GM12878 (cell line): ENCODE measurements around the gene PTGR2. TPM values are rescaled to one million over a fixed set of nuclear protein-coding genes. Genes with fewer than 3 reads are reported as not detected.

Experiments used
- ATAC-seq: fragments of 200-7000 bp; cut with Tn5 transposase; 3 replicates; pipeline ENCODE4 v1.9.1; 2020; ENCODE audit warnings: mild to moderate bottlenecking, moderate library complexity
- BruUV-seq: library from RNA; stranded (reverse); fragments of 400-500 nt; replicated peaks from 2 replicates; lab custom pipeline; 2021; lab: Mats Ljungman, UMichigan
- CTCF ChIA-PET: fragments of 300-600 bp; sonication (Branson Sonifier 250); formaldehyde crosslinking; extraction: SDS; loops from one replicate; lab custom pipeline; 2021; ENCODE audit warnings: inconsistent platforms; lab: Yijun Ruan, JAX
- POLR2A ChIA-PET: fragments of 350-600 bp; formaldehyde crosslinking; extraction: SDS; loops from one replicate; lab custom pipeline; 2021; ENCODE audit warnings: inconsistent platforms; lab: Charles Lee
- RAD21 ChIA-PET: fragments of 300-600 bp; sonication (Branson Sonifier 250); formaldehyde crosslinking; loops from one replicate; lab custom pipeline; 2023; ENCODE audit warnings: antibody characterized with exemption; ENCODE audit not compliant: unreplicated experiment; lab: Charles Lee
- SMC1A ChIA-PET: fragments of 300-600 bp; sonication (Branson Sonifier 250); formaldehyde crosslinking; loops from one replicate; lab custom pipeline; 2023; ENCODE audit not compliant: unreplicated experiment, uncharacterized antibody; lab: Charles Lee
- DNase-seq: peaks from one replicate; pipeline ENCODE4 v3.0.0-alpha.2; 2011; ENCODE audit warnings: low read depth, low spot score
- FAIRE-seq: peaks from 3 replicates; lab custom pipeline; 2011; peaks lifted over from hg19 to GRCh38; lab: Jason Lieb, UNC
- H2AFZ ChIP-seq: 2 replicates; pipeline ENCODE4 v1.6.0; 2011; ENCODE audit warnings: low read depth, low read length, control low read depth; ENCODE audit not compliant: control insufficient read depth
- H3K27ac ChIP-seq: 2 replicates; pipeline ENCODE4 v1.5.1; 2011; ENCODE audit warnings: control low read depth; ENCODE audit not compliant: control insufficient read depth, insufficient read depth
- H3K27me3 ChIP-seq, 2 experiments: replicated peaks in 1 of 2; 2 replicates each; pipeline versions ENCODE4 v1.6.0 to v1.6.1; 2011; ENCODE audit warnings: low read length in 1 of 2; ENCODE audit not compliant: control insufficient read depth in 2 of 2, insufficient read depth in 2 of 2
- H3K36me3 ChIP-seq, 2 experiments: 2 replicates each; pipeline ENCODE4 v1.5.1; 2011; ENCODE audit warnings: low read length in 1 of 2; ENCODE audit not compliant: control insufficient read depth in 2 of 2, insufficient read depth in 2 of 2
- H3K4me1 ChIP-seq: 2 replicates; pipeline ENCODE4 v1.6.1; 2011; ENCODE audit warnings: mild to moderate bottlenecking, low read length, moderate library complexity, mixed read lengths; ENCODE audit not compliant: control insufficient read depth, insufficient read depth
- H3K4me2 ChIP-seq: 2 replicates; pipeline ENCODE4 v1.6.0; 2011; ENCODE audit warnings: control low read depth; ENCODE audit not compliant: control insufficient read depth, insufficient read depth
- H3K4me3 ChIP-seq: fragments of 200-600 bp; sonication (generic); 2 replicates; pipeline ENCODE4 v1.5.1; 2016
- H3K79me2 ChIP-seq: 2 replicates; pipeline ENCODE4 v1.6.0; 2011; ENCODE audit warnings: low read length; ENCODE audit not compliant: control insufficient read depth, insufficient read depth
- H3K9ac ChIP-seq: 2 replicates; pipeline ENCODE4 v1.8.0; 2011; ENCODE audit warnings: low read length, control low read depth, mixed read lengths; ENCODE audit not compliant: control insufficient read depth, insufficient read depth
- H3K9me3 ChIP-seq: replicated peaks from 3 replicates; pipeline ENCODE4 v1.5.1; 2011; ENCODE audit warnings: mild to moderate bottlenecking, low read length; ENCODE audit not compliant: control insufficient read depth, insufficient read depth
- H4K20me1 ChIP-seq: 2 replicates; pipeline ENCODE4 v1.6.0; 2011; ENCODE audit not compliant: control insufficient read depth, insufficient read depth
- ASH2L ChIP-seq: fragments of 300-600, 200-600 bp; sonication (generic); IDR thresholded peaks from 2 replicates; pipeline ENCODE4 v1.6.1; 2017; ENCODE audit warnings: low read depth, mild to moderate bottlenecking, borderline replicate concordance
- BACH1 ChIP-seq: fragments of 450-650 bp; IDR thresholded peaks from 2 replicates; pipeline ENCODE4 v1.6.1; 2017; ENCODE audit warnings: mild to moderate bottlenecking, borderline replicate concordance
- CBFB ChIP-seq: IDR thresholded peaks from 2 replicates; pipeline ENCODE4 v1.6.1; 2016; ENCODE audit warnings: antibody characterized with exemption, low read depth
- CHD4 ChIP-seq: fragments of 200-600 bp; sonication (generic); IDR thresholded peaks from 2 replicates; pipeline ENCODE4 v1.6.1; 2016; ENCODE audit warnings: mild to moderate bottlenecking
- HDAC2 ChIP-seq: fragments of 200-600 bp; sonication (generic); IDR thresholded peaks from 2 replicates; pipeline ENCODE4 v1.6.1; 2017
- HSF1 ChIP-seq: fragments of 150-350 bp; IDR thresholded peaks from 2 replicates; pipeline ENCODE4 v1.6.1; 2014; ENCODE audit warnings: mild to moderate bottlenecking, low read depth, low read length
- KDM1A ChIP-seq: fragments of 200-600 bp; sonication (generic); IDR thresholded peaks from 2 replicates; pipeline ENCODE4 v1.6.1; 2016; ENCODE audit warnings: borderline replicate concordance
- PBX3 ChIP-seq: IDR thresholded peaks from 2 replicates; pipeline ENCODE4 v1.6.1; 2011; ENCODE audit warnings: mild to moderate bottlenecking, low read depth, low read length, moderate library complexity; ENCODE audit not compliant: insufficient replicate concordance
- PML ChIP-seq: IDR thresholded peaks from 2 replicates; pipeline ENCODE4 v1.6.1; 2012; ENCODE audit warnings: low read length, inconsistent platforms
- RCOR1 ChIP-seq: conservative IDR thresholded peaks from 2 replicates; pipeline ENCODE4 v1.6.1; 2012; ENCODE audit warnings: low read depth, low read length, improper control_type of control experiment
- SMAD1 ChIP-seq: fragments of 450-650 bp; IDR thresholded peaks from 2 replicates; pipeline ENCODE4 v1.6.1; 2018; ENCODE audit warnings: mild to moderate bottlenecking, low read depth; ENCODE audit not compliant: partially characterized antibody
- SREBF1 ChIP-seq: IDR thresholded peaks from 2 replicates; pipeline ENCODE4 v1.6.1; 2012; ENCODE audit warnings: mild to moderate bottlenecking, low read length
- TAF1 ChIP-seq: IDR thresholded peaks from 2 replicates; pipeline ENCODE4 v1.6.1; 2011; ENCODE audit warnings: mild to moderate bottlenecking, low read depth, low read length, borderline replicate concordance
- ZBTB33 ChIP-seq: fragments of 450-650 bp; IDR thresholded peaks from 2 replicates; pipeline ENCODE4 v1.6.1; 2017; ENCODE audit warnings: mild to moderate bottlenecking
- ZNF217 ChIP-seq: fragments of 450-650 bp; IDR thresholded peaks from 2 replicates; pipeline ENCODE4 v1.6.1; 2017; ENCODE audit warnings: antibody characterized with exemption, mild to moderate bottlenecking
- WGBS: methylation state at CpG from one replicate; pipeline ENCODE4 v1.1.6; 2016; ENCODE audit warnings: low lambda C conversion rate; ENCODE audit not compliant: insufficient replicate concordance, insufficient coverage; ENCODE audit errors: missing lambda C conversion rate; 5-methylcytosine and 5-hydroxymethylcytosine counted together
- in situ Hi-C: fragments of 300-500 bp; cut with MboI; formaldehyde crosslinking; loops from 9 replicates; pipeline ENCODE4 v1.14.3; 2018; ENCODE audit warnings: mixed read lengths
- intact Hi-C: fragments of 100-400 bp; cut with micrococcal nuclease; formaldehyde crosslinking; loops from one replicate; pipeline ENCODE4 v1.14.2; 2022; ENCODE audit not compliant: unreplicated experiment
- polyA plus RNA-seq, 11 experiments: library from polyadenylated mRNA; depleted of rRNA in 4 of 11; unstranded in 6 of 11; stranded (reverse) in 5 of 11; fragments of >200 nt; fragmentation: Nextera tagmentation in 4 of 11; fragmentation: Illumina TruSeq in 1 of 11; extraction: Ambion mirVana in 4 of 11; extraction: Trizol in 1 of 11; gene quantifications; 1 replicate in 1 of 11; 2 replicates in 10 of 11; pipeline versions ENCODE4 v1.2.1 to v1.2.3, GENCODE V29; 2011 to 2016; ENCODE audit warnings: inconsistent platforms in 2 of 11, missing spikeins in 2 of 11, low read depth in 1 of 11
- total RNA-seq, 4 experiments: library from RNA; depleted of rRNA in 3 of 4; stranded (reverse); fragments of >200 nt in 3 of 4; fragmentation: Illumina TruSeq in 1 of 4; extraction: Trizol in 1 of 4; gene quantifications; 2 replicates each; pipeline versions ENCODE4 v1.2.1 to v1.2.3, GENCODE V29; 2013 to 2021

The PTGR2 gene
- total and polyA plus RNA-seq, 10 of the 15 experiments (the other 5 are each of a cell fraction or from before 2014, with no cell fraction given) = 3.3 to 12.8 (median 8.4) TPM

GRCh38 chr14:73873660-73874059 is 22.0 kb downstream of the PTGR2 start (continued):
- TF ChIP-seq HSF1 = no peak
- no peak for TF ChIP-seq ZBTB33
- TF ChIP-seq ASH2L = no peak
- no peak for TF ChIP-seq PBX3
- no peak for TF ChIP-seq KDM1A
- no peak for TF ChIP-seq PML
- TF ChIP-seq CBFB = no peak
- TF ChIP-seq CHD4 = no peak
- TF ChIP-seq, all 136 proteins: peak for 0

GRCh38 chr14:73877790-73878189 is 26.2 kb downstream of the PTGR2 start:
- RAD21 ChIA-PET = interaction anchor here (0.6 kb wide), 1 partner anchor 77 kb away, joined by 3 read pairs; no protein-coding TSS in a partner anchor
- ATAC-seq (no peak), FAIRE-seq (no peak), DNase-seq (no peak)
- WGBS = 100% methylated on average over 3 of the region's 3 CpGs
- H3K4me1 ChIP-seq = no peaks in the 10 kb centered on the region
- BruUV-seq = no TSS peak
- in situ Hi-C loops = no loop called here
- no peaks in the 10 kb centered on the region for H3K79me2 ChIP-seq
- no peak overlapping the region for H3K27ac ChIP-seq
- no peaks in the 10 kb centered on the region for H3K36me3 ChIP-seq
- SMC1A ChIA-PET = interaction anchor here (1.5 to 1.6 kb wide), 2 partner anchors 8 to 11 kb away, joined by 3 to 4 read pairs; partner anchors contain the start of gene ZNF410
- no peaks in the 10 kb centered on the region for H4K20me1 ChIP-seq
- H3K4me2 ChIP-seq = no peak overlapping the region
- no peaks in the 10 kb centered on the region for H3K27me3 ChIP-seq
- intact Hi-C loops = no loop called here
- H3K9me3 ChIP-seq = no peaks in the 10 kb centered on the region
- CTCF ChIA-PET = interaction anchor here (1.3 kb wide), 1 partner anchor 8 kb away, joined by 6 read pairs; no protein-coding TSS in a partner anchor
- no peak overlapping the region for H2AFZ ChIP-seq
- H3K9ac ChIP-seq = no peak overlapping the region
- POLR2A ChIA-PET = no interaction called here
- no peak overlapping the region for H3K4me3 ChIP-seq
- TF ChIP-seq TAF1 (no peak), SMAD1 (no peak), ZNF217 (no peak), HDAC2 (no peak), SREBF1 (no peak), BACH1 (no peak), RCOR1 (no peak)
